B cell (primary cell): Measurements from ENCODE around the gene CIBAR2. TPM values are rescaled to one million over a fixed set of nuclear protein-coding genes. Genes with fewer than 3 reads are reported as not detected.

Experiments used
- ATAC-seq: fragments of 200-7000 bp; cut with Tn5 transposase; one replicate; pipeline ENCODE4 v1.10.0; 2021; ENCODE audit warnings: low read depth, mild to moderate bottlenecking, moderate number of reproducible peaks, moderate library complexity
- CTCF ChIA-PET: fragments of 350-600 bp; sonication (Branson Sonifier 250); formaldehyde crosslinking; loops from one replicate; lab custom pipeline; 2021; ENCODE audit warnings: antibody characterized with exemption, inconsistent platforms; lab: Charles Lee
- POLR2A ChIA-PET: fragments of 350-600 bp; sonication (Branson Sonifier 250); formaldehyde crosslinking; loops from one replicate; lab custom pipeline; 2021; ENCODE audit warnings: antibody characterized with exemption; lab: Charles Lee
- DNase-seq: peaks from one replicate; pipeline ENCODE4 v3.0.0; 2013
- H2AFZ ChIP-seq: 2 replicates; pipeline ENCODE4 v1.6.1; 2012; ENCODE audit warnings: mild to moderate bottlenecking, low read depth, low read length; ENCODE audit not compliant: insufficient read depth, poor library complexity, severe bottlenecking
- H3K27ac ChIP-seq, 2 donors: 1 replicate in 1 of 2; 2 replicates in 1 of 2; pipeline ENCODE4 v1.5.1; 2012 to 2013; ENCODE audit warnings: low read length in 2 of 2, mild to moderate bottlenecking in 2 of 2, moderate library complexity in 1 of 2
- H3K27me3 ChIP-seq, 4 experiments: fragments of 200-600 bp in 1 of 4; sonication (generic) in 1 of 4; replicated peaks in 1 of 4; 1 replicate in 2 of 4; 2 replicates in 2 of 4; pipeline versions ENCODE4 v1.6.1 to v1.7.0; 2013 to 2016; ENCODE audit warnings: low read length in 3 of 4, mild to moderate bottlenecking in 2 of 4, mixed read lengths in 1 of 4, moderate library complexity in 1 of 4; ENCODE audit not compliant: insufficient read depth in 4 of 4, control insufficient read depth in 3 of 4; ENCODE audit errors: control extremely low read depth in 1 of 4
- H3K36me3 ChIP-seq, 2 experiments: replicated peaks in 1 of 2; 1 replicate in 1 of 2; 2 replicates in 1 of 2; pipeline versions ENCODE4 v1.6.1 to v1.7.1; 2013; ENCODE audit warnings: low read length in 1 of 2; ENCODE audit not compliant: insufficient read depth in 2 of 2, control insufficient read depth in 1 of 2; ENCODE audit errors: control extremely low read depth in 1 of 2, extremely low read depth in 1 of 2
- H3K4me1 ChIP-seq, 2 donors: fragments of 200-600 bp in 1 of 2; sonication (generic) in 1 of 2; 1 replicate in 1 of 2; 2 replicates in 1 of 2; pipeline versions ENCODE4 v1.5.1 to v1.6.1; 2013 to 2017; ENCODE audit warnings: low read length in 2 of 2; ENCODE audit not compliant: control insufficient read depth in 2 of 2, insufficient read depth in 2 of 2
- H3K4me2 ChIP-seq: replicated peaks from 2 replicates; pipeline ENCODE3; 2012; ENCODE audit warnings: mild to moderate bottlenecking, low read depth, low read length; ENCODE audit not compliant: poor library complexity, severe bottlenecking
- H3K4me3 ChIP-seq, 5 experiments: fragments of 200-600 bp in 1 of 5; sonication (generic) in 1 of 5; 1 replicate in 3 of 5; 2 replicates in 2 of 5; pipeline versions ENCODE4 v1.5.1 to v1.7.0; 2011 to 2016; ENCODE audit warnings: low read length in 4 of 5, mild to moderate bottlenecking in 4 of 5, low read depth in 2 of 5, control low read depth in 1 of 5, moderate library complexity in 1 of 5; ENCODE audit not compliant: insufficient read depth in 1 of 5; ENCODE audit errors: control extremely low read depth in 1 of 5, extremely low read depth in 1 of 5
- H3K79me2 ChIP-seq: fragments of 200-600 bp; sonication (generic); one replicate; pipeline ENCODE4 v1.6.0; 2016; ENCODE audit warnings: low read length; ENCODE audit not compliant: control insufficient read depth, insufficient read depth
- H3K9ac ChIP-seq: fragments of 200-600 bp; sonication (generic); 2 replicates; pipeline ENCODE4 v1.6.1; 2017; ENCODE audit warnings: mild to moderate bottlenecking, low read length, moderate library complexity
- H3K9me3 ChIP-seq, 3 donors: one replicate each; pipeline versions ENCODE4 v1.6.1 to v1.7.1; 2013; ENCODE audit warnings: low read length in 2 of 3; ENCODE audit not compliant: control insufficient read depth in 2 of 3, insufficient read depth in 1 of 3; ENCODE audit errors: control extremely low read depth in 1 of 3
- H4K20me1 ChIP-seq: 2 replicates; pipeline ENCODE4 v1.6.0; 2012; ENCODE audit warnings: mild to moderate bottlenecking, low read length; ENCODE audit not compliant: insufficient read depth, control insufficient read depth, poor library complexity, severe bottlenecking
- H3K27ac Mint-ChIP-seq: one replicate; pipeline ENCODE4 v1.8.0; 2021; ENCODE audit warnings: mixed read lengths
- H3K27me3 Mint-ChIP-seq: one replicate; pipeline ENCODE4 v1.8.0; 2021; ENCODE audit warnings: mixed read lengths
- H3K4me1 Mint-ChIP-seq: one replicate; pipeline ENCODE4 v1.8.0; 2021; ENCODE audit warnings: mixed read lengths
- H3K4me3 Mint-ChIP-seq: one replicate; pipeline ENCODE4 v1.8.0; 2021; ENCODE audit warnings: mixed read lengths
- H3K9me3 Mint-ChIP-seq: one replicate; pipeline ENCODE4 v1.8.0; 2022; ENCODE audit warnings: mixed read lengths; ENCODE audit not compliant: insufficient read depth
- CTCF ChIP-seq: fragments of 200-600 bp; IDR thresholded peaks from one replicate; pipeline ENCODE4 v1.8.0; 2022; ENCODE audit warnings: antibody characterized with exemption, mild to moderate bottlenecking
- EZH2 ChIP-seq: IDR thresholded peaks from 2 replicates; pipeline ENCODE4 v1.6.1; 2012; ENCODE audit warnings: borderline replicate concordance, low read depth, mild to moderate bottlenecking, moderate library complexity, low read length; ENCODE audit not compliant: insufficient read depth, poor library complexity, severe bottlenecking
- WGBS: methylation state at CpG from one replicate; pipeline ENCODE4 v1.1.5; 2013; ENCODE audit warnings: missing lambda C conversion rate; ENCODE audit not compliant: insufficient coverage; 5-methylcytosine and 5-hydroxymethylcytosine counted together
- intact Hi-C: fragments of 100-400 bp; cut with micrococcal nuclease; formaldehyde crosslinking; loops from one replicate; pipeline ENCODE4 v1.10.0; 2022
- polyA plus RNA-seq: library from polyadenylated mRNA; depleted of rRNA; stranded (reverse); fragments of >200 nt; gene quantifications from 2 replicates; pipeline ENCODE4 v1.2.3, GENCODE V29; 2012
- total RNA-seq, 2 donors: library from RNA; stranded (reverse); fragments of 120-200 nt in 1 of 2; gene quantifications; 1 replicate in 1 of 2; 2 replicates in 1 of 2; pipeline versions ENCODE4 v1.2.3 to v1.2.4, GENCODE V29; 2013 to 2022

The CIBAR2 gene
- total and polyA plus RNA-seq, 2 donors (not counting 1 experiment from before 2014, with no cell fraction given): not detected

DNA sequence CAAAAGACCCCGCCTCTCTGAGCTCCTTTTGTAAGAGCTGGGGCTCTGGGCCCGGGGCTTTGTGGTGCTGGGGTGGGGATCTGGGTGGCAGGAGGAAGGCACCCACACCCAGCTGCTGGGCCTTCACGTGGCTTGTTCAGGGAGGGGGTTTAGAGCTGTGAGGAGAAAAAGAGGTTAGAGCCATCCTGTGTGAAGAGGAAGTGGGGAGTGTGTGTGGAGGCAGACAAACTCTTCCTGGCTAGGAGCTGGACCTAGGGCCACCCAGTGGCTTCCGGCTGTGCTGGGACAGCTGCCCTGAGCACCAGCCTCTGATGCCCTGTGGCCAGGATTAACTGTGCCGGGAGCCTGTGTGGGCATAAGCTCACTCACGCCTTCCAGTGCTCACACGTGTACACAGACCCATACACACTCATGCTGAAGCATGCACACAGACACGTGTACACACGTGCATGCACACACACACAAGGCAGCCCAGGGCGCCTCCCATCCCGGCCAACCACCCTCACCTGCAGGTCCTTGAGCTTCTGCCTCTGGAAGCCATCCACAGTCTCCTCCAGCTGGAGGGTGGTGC lies 7.4 kb downstream of the CIBAR2 start:
- peak overlapping the region; percentile 19 for H3K9ac ChIP-seq
- H2AFZ ChIP-seq: peak overlapping the region; percentile 62
- intact Hi-C loops: no loop called here
- no peaks in the 10 kb centered on the region for H3K27me3 ChIP-seq
- Mint-ChIP-seq H3K9me3 (no peaks in the 10 kb centered on the region), H3K27ac (peak overlapping the region; percentile 71), H3K4me1 (peaks cover 21% of the 10 kb centered on the region), H3K4me3 (peak overlapping the region; percentile 47), H3K27me3 (no peaks in the 10 kb centered on the region)
- TF ChIP-seq EZH2 (no peak), CTCF (no peak)
- peak overlapping the region in 1 of 2 donors; percentile 29 for H3K27ac ChIP-seq
- peak; percentile 67 for ATAC-seq
- H3K9me3 ChIP-seq: peaks cover 0 to 2% (median 0%) of the 10 kb centered on the region in 3 donors
- H3K4me1 ChIP-seq: peaks cover 20 to 36% of the 10 kb centered on the region in 2 donors
- H3K36me3 ChIP-seq: no peaks in the 10 kb centered on the region
- CTCF ChIA-PET: interaction anchor here (0.5 to 2.5 kb wide), 2 partner anchors 10 to 104 kb away, joined by 3 to 11 read pairs; no protein-coding TSS in a partner anchor
- no peaks in the 10 kb centered on the region for H3K79me2 ChIP-seq
- WGBS: 11% methylated on average over 11 of the region's 11 CpGs
- H4K20me1 ChIP-seq: no peaks in the 10 kb centered on the region
- POLR2A ChIA-PET: no interaction called here
- DNase-seq: peak; percentile 65
- H3K4me3 ChIP-seq: peak overlapping the region in 1 of 5 experiments; percentile 19
- H3K4me2 ChIP-seq: peak overlapping the region; percentile 67

DNA sequence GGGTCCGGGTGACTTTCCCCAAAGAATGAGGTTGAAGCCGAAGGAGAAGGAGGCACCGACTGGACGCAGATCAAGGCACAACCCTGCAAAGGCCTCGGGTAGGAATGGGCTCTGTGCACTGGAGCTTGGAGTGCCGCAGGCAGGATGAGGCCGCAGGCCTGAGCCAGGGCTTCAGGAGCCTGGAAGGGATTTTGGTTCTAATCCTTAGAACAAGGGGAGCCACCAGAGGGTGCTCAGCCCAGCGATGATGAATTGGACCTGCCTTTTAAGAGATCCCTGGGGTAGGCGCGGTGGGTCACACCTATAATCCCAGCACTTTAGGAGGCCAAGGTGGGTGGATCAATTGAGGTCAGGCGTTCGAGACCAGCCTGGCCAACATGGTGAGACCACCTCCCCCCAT lies 8.1 kb downstream of the CIBAR2 start:
- no peak overlapping the region for H3K4me3 ChIP-seq
- H3K9ac ChIP-seq: no peak overlapping the region
- Mint-ChIP-seq H3K4me3 (no peak overlapping the region), H3K27ac (peak overlapping the region; percentile 37), H3K27me3 (no peaks in the 10 kb centered on the region), H3K4me1 (peaks cover 21% of the 10 kb centered on the region), H3K9me3 (no peaks in the 10 kb centered on the region)
- peaks cover 0 to 2% (median 0%) of the 10 kb centered on the region in 3 donors for H3K9me3 ChIP-seq
- no peaks in the 10 kb centered on the region for H3K36me3 ChIP-seq
- TF ChIP-seq CTCF: no peak
- TF ChIP-seq EZH2: no peak
- intact Hi-C loops: no loop called here
- ChIA-PET POLR2A (no interaction called here), CTCF (interaction anchor here (2.5 kb wide), 1 partner anchor 11 kb away, joined by 11 read pairs; no protein-coding TSS in a partner anchor)
- no peak overlapping the region for H3K27ac ChIP-seq
- H3K27me3 ChIP-seq: no peaks in the 10 kb centered on the region
- peak overlapping the region; percentile 67 for H3K4me2 ChIP-seq
- DNase-seq: no peak
- no peaks in the 10 kb centered on the region for H3K79me2 ChIP-seq
- WGBS: 99% methylated on average over 7 of the region's 12 CpGs
- H3K4me1 ChIP-seq: peaks cover 20 to 36% of the 10 kb centered on the region in 2 donors
- no peak overlapping the region for H2AFZ ChIP-seq
- no peak for ATAC-seq
- no peaks in the 10 kb centered on the region for H4K20me1 ChIP-seq
